Neural progenitor cell (in vitro differentiated cells): ENCODE measurements around the gene TNFSF13B. TPM values are rescaled to one million over a fixed set of nuclear protein-coding genes. Genes with fewer than 3 reads are reported as not detected.

Experiments
- DNase-seq: peaks from one replicate; pipeline ENCODE4 v3.0.0-alpha.2; 2016; ENCODE audit warnings: low spot score
- H2AFZ ChIP-seq: fragments of 200-600 bp; sonication (generic); replicated peaks from 2 replicates; pipeline ENCODE4 v1.6.1; 2016; ENCODE audit warnings: antibody characterized with exemption
- H3F3A ChIP-seq: fragments of 200-600 bp; sonication (generic); 2 replicates; pipeline ENCODE4 v1.6.1; 2016; ENCODE audit warnings: antibody characterized with exemption, low read depth
- H3K27ac ChIP-seq: fragments of 200-600 bp; sonication (generic); 2 replicates; pipeline ENCODE4 v1.5.1; 2016; ENCODE audit warnings: mild to moderate bottlenecking
- H3K27me3 ChIP-seq: fragments of 200-600 bp; sonication (generic); 2 replicates; pipeline ENCODE4 v1.6.1; 2016; ENCODE audit warnings: mild to moderate bottlenecking, moderate library complexity
- H3K36me3 ChIP-seq: fragments of 200-600 bp; sonication (generic); 2 replicates; pipeline ENCODE4 v1.5.1; 2016
- H3K4me1 ChIP-seq: fragments of 200-600 bp; sonication (generic); 2 replicates; pipeline ENCODE4 v1.6.1; 2016; ENCODE audit warnings: mixed run types
- H3K4me2 ChIP-seq: fragments of 200-600 bp; sonication (generic); 2 replicates; pipeline ENCODE4 v1.6.1; 2016
- H3K4me3 ChIP-seq: fragments of 200-600 bp; sonication (generic); 2 replicates; pipeline ENCODE4 v1.5.1; 2016
- H3K79me2 ChIP-seq: fragments of 200-600 bp; sonication (generic); 2 replicates; pipeline ENCODE4 v1.6.1; 2016; ENCODE audit warnings: low read depth
- H3K9ac ChIP-seq: fragments of 200-600 bp; sonication (generic); 2 replicates; pipeline ENCODE4 v1.6.1; 2016
- H3K9me3 ChIP-seq: fragments of 200-600 bp; sonication (generic); 2 replicates; pipeline ENCODE4 v1.5.1; 2016; ENCODE audit warnings: low read depth
- H4K20me1 ChIP-seq: fragments of 200-600 bp; sonication (generic); 2 replicates; pipeline ENCODE4 v1.6.1; 2016; ENCODE audit warnings: low read depth
- H3K27ac Mint-ChIP-seq: 3 replicates; pipeline ENCODE4 v1.8.0; 2021; ENCODE audit warnings: mixed read lengths
- H3K27me3 Mint-ChIP-seq: 2 replicates; pipeline ENCODE4 v1.8.0; 2022; ENCODE audit warnings: low read depth, mild to moderate bottlenecking, inconsistent platforms, moderate library complexity, mixed read lengths; ENCODE audit not compliant: insufficient read depth
- H3K36me3 Mint-ChIP-seq: 3 replicates; pipeline ENCODE4 v1.8.0; 2021; ENCODE audit warnings: mixed read lengths
- H3K4me1 Mint-ChIP-seq: 3 replicates; pipeline ENCODE4 v1.8.0; 2021; ENCODE audit warnings: mixed read lengths
- H3K4me3 Mint-ChIP-seq: 3 replicates; pipeline ENCODE4 v1.8.0; 2021; ENCODE audit warnings: mild to moderate bottlenecking, moderate library complexity, mixed read lengths
- H3K9me3 Mint-ChIP-seq: 3 replicates; pipeline ENCODE4 v1.8.0; 2020; ENCODE audit warnings: mixed read lengths
- CTCF ChIP-seq: fragments of 200-600 bp; sonication (generic); IDR thresholded peaks from 2 replicates; pipeline ENCODE4 v1.5.1; 2017; ENCODE audit warnings: antibody characterized with exemption, mild to moderate bottlenecking
- EZH2 ChIP-seq: fragments of 200-600 bp; sonication (generic); IDR thresholded peaks from 2 replicates; pipeline ENCODE4 v1.6.1; 2017; ENCODE audit warnings: antibody characterized with exemption, mild to moderate bottlenecking, moderate library complexity
- EZH2phosphoT487 ChIP-seq: fragments of 200-600 bp; sonication (generic); IDR thresholded peaks from 2 replicates; pipeline ENCODE4 v1.6.1; 2017; ENCODE audit warnings: antibody characterized with exemption
- total RNA-seq: library from RNA; depleted of rRNA; stranded (reverse); fragments of >200 nt; gene quantifications from 2 replicates; pipeline ENCODE4 v1.2.3, GENCODE V29; 2015; ENCODE audit warnings: low replicate concordance

TNFSF13B gene
- total RNA-seq, 1 donor from 2014 or later = 0.45 TPM

GRCh38 chr13:108273429-108274118 lies 4.1 kb downstream of the TNFSF13B start:
- no peaks in the 10 kb centered on the region for H3F3A ChIP-seq
- no peak overlapping the region for H3K9ac ChIP-seq
- no peak overlapping the region for H2AFZ ChIP-seq
- Mint-ChIP-seq H3K27me3 (peaks cover 3% of the 10 kb centered on the region), H3K4me3 (no peak overlapping the region), H3K36me3 (no peaks in the 10 kb centered on the region), H3K4me1 (peaks cover 13% of the 10 kb centered on the region), H3K27ac (no peak overlapping the region), H3K9me3 (no peaks in the 10 kb centered on the region)
- TF ChIP-seq CTCF (no peak), EZH2 (no peak), EZH2phosphoT487 (no peak)
- H3K27me3 ChIP-seq = no peaks in the 10 kb centered on the region
- no peak overlapping the region for H3K4me2 ChIP-seq
- no peak overlapping the region for H3K4me3 ChIP-seq
- H3K4me1 ChIP-seq = no peaks in the 10 kb centered on the region
- H4K20me1 ChIP-seq = no peaks in the 10 kb centered on the region
- DNase-seq = no peak
- no peaks in the 10 kb centered on the region for H3K79me2 ChIP-seq
- no peaks in the 10 kb centered on the region for H3K9me3 ChIP-seq
- H3K27ac ChIP-seq = no peak overlapping the region
- no peaks in the 10 kb centered on the region for H3K36me3 ChIP-seq

- Mint-ChIP-seq H3K4me3 (no peak overlapping the region), H3K27me3 (peaks cover 3% of the 10 kb centered on the region), H3K36me3 (no peaks in the 10 kb centered on the region), H3K9me3 (no peaks in the 10 kb centered on the region), H3K4me1 (peaks cover 10% of the 10 kb centered on the region), H3K27ac (no peak overlapping the region)
- Histone ChIP-seq H3K27ac (no peak overlapping the region), H3K4me2 (no peak overlapping the region), H3K9me3 (no peaks in the 10 kb centered on the region), H3K36me3 (no peaks in the 10 kb centered on the region), H3K79me2 (no peaks in the 10 kb centered on the region), H3F3A (no peaks in the 10 kb centered on the region), H3K4me3 (no peak overlapping the region), H3K9ac (no peak overlapping the region), H2AFZ (no peak overlapping the region), H4K20me1 (no peaks in the 10 kb centered on the region), H3K27me3 (no peaks in the 10 kb centered on the region), H3K4me1 (no peaks in the 10 kb centered on the region)
- no peak for TF ChIP-seq EZH2
- TF ChIP-seq CTCF = no peak
- TF ChIP-seq EZH2phosphoT487 = no peak
- DNase-seq = no peak
Observed at GRCh38 chr13:108274718-108275117, 5.2 kb downstream of the TNFSF13B start.

- no peak overlapping the region for H2AFZ ChIP-seq
- H3K9me3 ChIP-seq = no peaks in the 10 kb centered on the region
- H3K4me3 ChIP-seq = no peak overlapping the region
- no peaks in the 10 kb centered on the region for H3K9me3 Mint-ChIP-seq
- DNase-seq = no peak
- H3K36me3 ChIP-seq = no peaks in the 10 kb centered on the region
- no peaks in the 10 kb centered on the region for H3K27me3 ChIP-seq
- H3K4me3 Mint-ChIP-seq = no peak overlapping the region
- H3K36me3 Mint-ChIP-seq = no peaks in the 10 kb centered on the region
- H3K4me2 ChIP-seq = no peak overlapping the region
- peaks cover 3% of the 10 kb centered on the region for H3K27me3 Mint-ChIP-seq
- no peak overlapping the region for H3K9ac ChIP-seq
- H3K4me1 Mint-ChIP-seq = no peaks in the 10 kb centered on the region
- no peaks in the 10 kb centered on the region for H3K79me2 ChIP-seq
- no peaks in the 10 kb centered on the region for H4K20me1 ChIP-seq
- no peak overlapping the region for H3K27ac ChIP-seq
- TF ChIP-seq CTCF = no peak
- no peak for TF ChIP-seq EZH2
- no peak for TF ChIP-seq EZH2phosphoT487
- no peaks in the 10 kb centered on the region for H3K4me1 ChIP-seq
- no peak overlapping the region for H3K27ac Mint-ChIP-seq
- H3F3A ChIP-seq = no peaks in the 10 kb centered on the region
Observed at GRCh38 chr13:108276060-108276459, 6.5 kb downstream of the TNFSF13B start.
